Measurements from ENCODE around the gene PTPRR.

Gene PTPRR

GRCh38 chr12:70920251-70920851 lies at the start of gene PTPRR:
Gene PTPRR, minus strand, starts transcription at chr12:70920738. Its CDS starts 348 bp downstream, at chr12:70920390.
- DNase-seq, result no peak

DNA sequence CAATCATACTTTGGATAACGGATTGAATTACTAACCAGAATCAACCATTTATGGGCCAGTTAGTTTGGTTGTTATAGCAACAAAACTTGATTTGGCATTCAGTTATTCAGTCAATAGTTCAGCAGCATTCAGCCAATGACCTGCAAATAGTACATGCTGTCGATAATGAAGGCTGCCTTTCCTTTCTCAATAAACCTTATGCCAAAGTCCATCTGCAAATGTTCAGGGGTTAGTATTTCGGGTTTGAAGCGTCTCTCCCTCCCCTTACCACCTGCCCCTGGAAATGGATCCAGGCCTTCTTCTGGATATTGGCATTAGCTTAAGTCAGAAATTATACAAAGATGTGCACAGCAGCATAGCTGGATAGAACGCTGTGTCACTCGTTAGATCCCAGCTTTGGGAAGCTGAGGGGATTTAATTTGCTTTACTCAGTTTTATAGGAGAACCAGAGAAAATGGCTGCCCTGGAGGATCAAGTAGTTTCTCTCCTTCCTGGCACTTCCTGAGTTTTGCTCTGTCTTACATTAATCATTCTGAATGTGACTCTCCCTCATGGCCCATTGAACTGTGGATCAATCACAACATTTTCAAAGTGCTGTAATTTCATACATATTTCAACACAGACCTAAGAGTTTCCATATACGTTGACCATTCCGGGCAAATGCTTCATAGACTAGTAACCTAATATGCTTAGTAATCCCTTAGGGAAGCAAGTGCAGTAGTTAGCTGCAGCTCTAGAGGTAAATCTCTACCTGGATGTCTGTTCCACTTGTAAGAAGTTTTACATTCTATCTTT lies 46.7 kb upstream of the PTPRR start:
- DNase-seq, result no peak

DNA sequence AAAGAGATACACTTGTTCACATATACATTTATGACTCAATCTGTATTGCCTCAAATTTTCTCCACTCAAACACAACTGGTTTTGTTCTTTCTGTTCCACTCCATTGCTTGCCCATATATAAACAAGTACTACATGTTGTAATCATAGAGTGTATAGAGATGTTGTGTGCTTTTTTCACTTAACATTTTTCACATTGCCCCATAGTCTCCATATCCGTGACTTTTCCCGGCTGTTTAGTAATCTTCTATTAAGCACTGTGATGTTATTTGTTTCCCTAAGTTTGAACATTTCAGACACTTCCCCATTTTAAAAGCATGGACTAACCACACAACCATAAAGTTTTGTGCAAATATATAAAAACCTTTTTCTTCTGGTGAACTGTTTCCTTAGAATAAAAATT lies 45.5 kb upstream of the PTPRR start:
- DNase-seq, result no peak

DNA sequence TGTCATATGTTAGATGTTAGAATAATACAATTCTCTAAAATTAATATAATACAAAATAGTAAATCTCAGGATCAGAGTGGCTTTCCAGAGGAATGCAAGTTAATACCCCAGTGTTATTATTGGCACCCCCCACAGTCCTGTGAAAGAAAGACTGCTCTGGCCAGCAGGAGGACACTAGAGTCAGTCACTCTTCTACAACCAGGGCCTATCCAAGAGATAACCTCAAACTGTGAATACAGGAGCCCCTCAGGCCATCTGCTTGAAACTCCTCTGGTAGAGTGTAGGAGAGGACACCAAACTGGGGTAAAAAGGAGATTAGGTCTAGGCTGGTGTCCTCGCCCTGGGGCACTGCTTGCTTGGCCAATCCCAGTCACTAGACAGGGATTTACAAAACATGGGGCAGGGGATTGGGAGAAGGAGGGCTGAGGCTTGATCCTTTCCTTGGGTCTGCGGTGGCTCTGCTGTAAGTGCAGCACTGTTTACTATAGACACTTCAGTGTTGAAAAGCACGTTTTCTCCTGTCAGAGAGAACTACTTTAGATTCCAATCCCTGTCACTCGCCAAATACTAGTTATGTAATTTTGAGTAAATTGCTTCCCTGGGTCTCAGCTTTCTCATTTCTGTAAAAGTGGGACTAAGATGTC lies 44.5 kb upstream of the PTPRR start:
- no peak for DNase-seq

- DNase-seq, result no peak
Observed at GRCh38 chr12:70963081-70963660, 42.6 kb upstream of the PTPRR start.

GRCh38 chr12:70962226-70962794 lies 41.8 kb upstream of the PTPRR start:
- no peak for DNase-seq

DNA sequence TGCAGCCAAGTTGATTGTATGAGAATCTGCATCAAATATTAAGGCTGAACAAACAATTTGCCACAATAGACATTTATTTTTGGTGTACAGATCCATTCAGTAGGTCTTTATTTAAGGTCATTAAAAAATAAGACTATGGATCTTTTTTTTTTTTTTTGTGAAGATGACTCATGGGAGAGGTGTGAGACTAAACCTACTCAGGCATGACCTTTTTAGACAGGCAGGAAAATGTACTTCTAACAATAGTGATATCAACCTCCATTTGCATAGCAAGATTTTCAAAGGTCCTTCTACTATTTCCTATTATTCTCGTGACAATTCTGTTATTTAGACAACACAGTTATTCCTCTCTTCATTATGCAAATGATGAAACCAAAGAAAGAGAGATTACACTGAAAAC lies 39.9 kb upstream of the PTPRR start:
- DNase-seq, result no peak

GRCh38 chr12:70955415-70955814 lies 34.9 kb upstream of the PTPRR start:
- no peak for DNase-seq

GRCh38 chr12:70950451-70950850 lies 29.9 kb upstream of the PTPRR start:
- no peak for DNase-seq

- no peak for DNase-seq
Observed at GRCh38 chr12:70948976-70949336, 28.4 kb upstream of the PTPRR start.

DNA sequence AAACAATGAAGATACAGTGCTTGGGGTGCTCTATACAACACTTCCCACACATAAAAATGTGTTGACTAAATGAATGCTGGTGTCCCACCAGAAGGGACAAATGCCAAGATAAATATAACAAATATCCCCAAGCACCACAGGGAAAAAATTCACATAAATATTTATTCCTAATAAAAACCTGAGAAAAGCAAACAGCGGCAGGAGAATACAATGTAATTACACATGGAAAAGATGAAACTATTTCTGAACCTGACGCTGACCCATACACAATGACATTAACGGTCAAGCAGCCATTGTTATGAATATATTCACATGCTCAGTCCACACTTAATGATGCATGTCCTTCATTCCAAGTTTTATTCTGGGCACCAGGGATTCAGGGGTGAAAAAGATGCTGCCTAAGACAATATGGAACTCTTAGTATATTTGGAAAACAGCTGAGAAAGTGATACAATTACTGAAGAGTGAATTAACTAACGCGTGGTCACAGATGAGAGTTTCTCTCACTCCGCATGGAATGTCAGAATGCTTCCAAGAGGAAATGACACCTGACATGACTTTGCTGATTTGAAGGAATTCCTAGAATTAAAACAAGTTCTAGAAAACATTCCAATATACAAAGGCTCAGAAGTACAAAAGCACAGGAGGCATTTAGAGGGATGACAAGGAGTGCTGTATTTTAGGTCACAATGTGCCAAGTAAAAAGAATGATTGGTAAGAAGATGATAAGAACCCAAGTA lies 27.9 kb upstream of the PTPRR start:
- no peak for DNase-seq

- no peak for DNase-seq
Observed at GRCh38 chr12:70936203-70936813, 15.8 kb upstream of the PTPRR start.

GRCh38 chr12:70933133-70933532 lies 12.6 kb upstream of the PTPRR start:
- DNase-seq, result no peak

GRCh38 chr12:70929029-70929428 lies 8.5 kb upstream of the PTPRR start:
- no peak for DNase-seq

GRCh38 chr12:70928071-70928470 lies 7.5 kb upstream of the PTPRR start:
- DNase-seq, result no peak

- DNase-seq, result no peak
Observed at GRCh38 chr12:70927356-70927755, 6.8 kb upstream of the PTPRR start.

DNA sequence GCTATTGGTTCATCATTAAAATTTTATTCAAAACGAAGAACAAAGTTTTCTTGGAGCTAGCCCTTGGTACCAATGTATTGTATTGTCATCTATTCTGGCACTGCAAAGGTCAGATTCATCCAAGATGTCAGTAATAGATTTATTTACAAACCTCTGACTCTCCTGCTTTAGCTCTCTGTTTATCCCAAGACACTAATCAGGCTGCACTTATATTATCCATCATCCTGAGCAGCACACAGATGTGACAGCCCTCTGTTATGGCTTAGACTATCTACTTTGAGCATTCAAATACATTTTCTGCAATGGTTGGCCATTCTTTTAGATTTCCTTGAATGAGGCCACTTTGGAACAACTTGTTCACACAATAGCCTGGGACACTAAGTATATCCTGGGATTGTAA lies 5.0 kb upstream of the PTPRR start:
- no peak for DNase-seq

- DNase-seq, result no peak
Observed at GRCh38 chr12:70920891-70921290, 353 bp upstream of the PTPRR start.

DNA sequence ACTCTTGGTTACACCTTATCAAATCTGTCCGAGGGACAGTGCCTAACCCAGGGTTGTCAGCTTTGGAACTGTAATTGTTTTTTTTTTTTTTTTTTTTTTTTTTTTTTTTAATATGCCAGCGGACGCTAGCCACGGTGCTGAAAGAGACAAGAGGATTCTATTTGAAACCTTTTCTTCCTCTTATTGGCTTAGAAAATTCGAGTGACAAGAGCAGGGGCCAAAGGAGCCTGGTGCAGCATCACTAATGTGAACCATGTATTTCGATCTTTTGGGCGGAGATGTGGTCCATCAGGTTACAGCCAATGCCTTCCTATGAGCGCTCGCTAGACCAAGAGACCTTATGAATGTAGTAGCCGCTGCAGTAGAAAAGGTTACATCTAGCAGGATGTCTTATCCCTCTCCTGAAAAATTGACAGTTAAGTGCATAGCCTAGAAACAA lies 922 bp downstream of the PTPRR start:
- no peak for DNase-seq

DNA sequence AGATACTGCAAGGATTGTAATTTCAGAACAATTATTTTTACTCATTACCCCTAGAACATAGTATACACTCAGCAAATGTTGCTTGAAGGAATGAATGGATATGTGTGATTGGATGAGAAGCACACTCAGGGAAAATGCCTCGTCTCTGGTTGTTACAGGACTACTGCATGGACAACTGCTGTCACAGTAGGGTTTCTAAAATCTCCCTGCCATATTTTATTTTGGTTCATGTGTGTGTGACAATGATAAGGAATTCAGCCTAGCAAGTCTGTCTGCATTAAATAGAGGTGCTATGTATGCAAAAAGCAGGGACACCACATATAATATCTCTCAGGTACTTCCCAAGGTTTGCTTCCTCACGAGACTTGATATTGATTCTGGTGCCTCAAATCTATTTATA lies 1.4 kb downstream of the PTPRR start:
- DNase-seq, result no peak

- DNase-seq, result no peak
Observed at GRCh38 chr12:70918321-70918720, 2.2 kb downstream of the PTPRR start.

DNA sequence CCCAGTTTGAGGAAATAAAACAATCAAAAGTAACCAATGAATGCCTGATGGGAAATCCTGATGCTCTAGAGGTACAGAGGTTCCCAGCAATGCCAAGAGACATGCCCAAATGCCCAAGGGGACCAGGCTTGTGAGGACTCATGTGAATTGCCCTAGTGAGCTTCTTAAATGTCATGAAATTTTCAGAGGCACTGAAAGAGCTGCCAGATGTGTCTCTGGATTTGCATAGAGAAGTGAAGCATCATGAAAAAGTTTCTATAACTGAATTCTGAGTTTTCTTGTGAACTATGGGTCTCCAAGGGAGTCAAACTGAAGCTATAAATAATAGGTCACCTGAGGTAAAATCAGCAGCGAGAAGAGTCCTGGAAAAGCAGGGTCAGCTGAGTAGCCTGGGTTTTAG lies 9.9 kb downstream of the PTPRR start:
- no peak for DNase-seq

Measured in stimulated activated CD4-positive, alpha-beta T cell treated with anti-CD3 and anti-CD28 coated beads, Interleukin-1b, Interleukin-23, amount 100 ng/mL, for 48 hours (primary cell).